Heart right ventricle (tissue), 16 donors: Measurements from ENCODE around the gene ATP2A3. TPM values are rescaled to one million over a fixed set of nuclear protein-coding genes. Genes with fewer than 3 reads are reported as not detected.

ENCODE experiments used
- ATAC-seq, 8 donors: fragments of 200-7000 bp; cut with Tn5 transposase; one replicate each; pipeline ENCODE4 v1.9.1; 2020; ENCODE audit warnings: mild to moderate bottlenecking in 8 of 8, moderate library complexity in 8 of 8, moderate number of reproducible peaks in 1 of 8
- DNase-seq, 2 donors: peaks; one replicate each; pipeline ENCODE4 v3.0.0-alpha.2; 2020
- H3K27ac ChIP-seq, 10 donors: fragments of 200-600 bp; sonication (generic) in 2 of 10; one replicate each; pipeline versions ENCODE4 v1.5.0 to v1.8.0; 2020 to 2022; ENCODE audit warnings: mild to moderate bottlenecking in 3 of 10
- H3K27me3 ChIP-seq, 7 donors: fragments of 200-600 bp; one replicate each; pipeline ENCODE4 v1.8.0; 2021 to 2022; ENCODE audit warnings: mild to moderate bottlenecking in 2 of 7
- H3K36me3 ChIP-seq, 9 donors: fragments of 200-600 bp; sonication (generic) in 1 of 9; one replicate each; pipeline versions ENCODE4 v1.5.0 to v1.8.0; 2020 to 2022; ENCODE audit warnings: mild to moderate bottlenecking in 2 of 9
- H3K4me1 ChIP-seq, 9 donors: fragments of 200-600 bp; sonication (generic) in 1 of 9; one replicate each; pipeline versions ENCODE4 v1.5.0 to v1.8.0; 2020 to 2022; ENCODE audit warnings: mild to moderate bottlenecking in 4 of 9
- H3K4me3 ChIP-seq, 10 donors: fragments of 200-600 bp; sonication (generic) in 2 of 10; one replicate each; pipeline versions ENCODE4 v1.5.0 to v1.8.0; 2020 to 2022; ENCODE audit warnings: mild to moderate bottlenecking in 7 of 10, moderate library complexity in 2 of 10
- H3K9me3 ChIP-seq, 11 donors: fragments of 200-600 bp in 10 of 11; sonication (generic) in 2 of 11; one replicate each; pipeline versions ENCODE4 v1.5.0 to v1.8.0; 2013 to 2022; ENCODE audit warnings: mild to moderate bottlenecking in 2 of 11, control low read depth in 1 of 11, moderate library complexity in 1 of 11
- WGBS, 2 donors: extraction: QIAGEN DNeasy Blood & Tissue Kit; methylation state at CpG; one replicate each; pipeline ENCODE4 v1.1.7; 2013; ENCODE audit warnings: inconsistent platforms in 1 of 2; 5-methylcytosine and 5-hydroxymethylcytosine counted together
- intact Hi-C, 10 donors: fragments of 100-400 bp; cut with DNase I; formaldehyde crosslinking; loops; one replicate each; pipeline versions ENCODE4 v1.11.1 to v1.14.2; 2022
- polyA plus RNA-seq, 2 donors: library from polyadenylated mRNA; stranded (reverse); fragments of 200-250 nt; gene quantifications; one replicate each; pipeline ENCODE4 v1.2.3, GENCODE V29; 2013
- total RNA-seq, 10 donors: library from RNA; stranded (reverse); fragmentation: NEBNext Ultra II Directional in 3 of 10; extraction: Animal tissue kit (Norgen Biotek cat#: 25700) in 3 of 10; gene quantifications; one replicate each; pipeline versions ENCODE4 v1.2.1 to v1.2.4, GENCODE V29; 2021 to 2023
- TF ChIP-seq, protein P1 (sequence below), 9 donors: fragments of 200-600 bp; sonication (generic) in 2 of 9; IDR thresholded peaks; one replicate each; pipeline versions ENCODE4 v1.5.0 to v1.8.0; 2021 to 2022; ENCODE audit warnings: antibody characterized with exemption in 9 of 9, mild to moderate bottlenecking in 5 of 9, moderate library complexity in 1 of 9
- donor health status: Arrhythmogenic right ventricular cardiomyopathy.
- donor health status: ischemic (EF 13 %, LVEDD 7.1; RV severe dilation, severe dysfunction).
- donor health status: healthy with polysubstance abuse.
- donor health status: DM: no; HTN: yes; CAD: no.
- donor health status: DM: no; HTN: no; CAD: no.
- donor health status: ischemic (EF 25% LVEDD 6.9; RV normal size, moderate dysfunction).
- donor health status: ischemic (EF 25% LVEDD 5.7; RV mildly dilated, moderate dysfunction).
- donor health status: healthy.
- donor health status: DM: yes; HTN: yes; CAD: no.
- donor health status: Ischemic cardiomyopathy.
- donor health status: ischemic (EF 35%, LVEDD 5.7; RV mildly dilated, moderate dysfunction).
- donor health status: nonischemic (EF 11% LVEDD 7.7; RV severe dilation, severe dysfunction).
- donor health status: DM: yes; HTN: yes; CAD: no.
- donor health status: PGD.
- donor health status: ischemic (EF 29% LVEDD 5.4; RV normal size, mild dysfunction).
- donor health status: nonischemic (EF 23%, LVEDD 6.1; RV moderate dilation, normal function).

ATP2A3 gene
- total and polyA plus RNA-seq, 12 donors = 4.3 to 11.0 (median 7.3) TPM

DNA sequence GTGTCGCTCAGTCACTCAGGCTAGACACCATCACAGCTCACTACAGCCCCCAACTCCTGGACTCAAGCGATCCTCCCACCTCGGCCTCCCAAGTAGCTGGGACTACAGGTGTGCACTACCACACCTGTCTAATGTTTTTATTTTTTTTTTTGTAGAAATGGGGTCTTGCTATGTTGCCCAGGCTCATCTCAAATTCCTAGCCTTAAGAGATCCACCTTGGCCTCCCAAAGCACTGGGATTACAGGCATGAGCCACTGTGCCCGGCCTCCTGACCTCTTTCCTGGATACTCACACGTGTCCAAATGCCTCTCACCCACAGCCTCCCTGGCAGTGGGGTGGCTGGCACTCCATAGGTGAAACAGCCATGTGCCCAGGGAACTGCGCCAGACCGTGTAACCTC is 88.9 kb downstream of the ATP2A3 start:
- no peaks in the 10 kb centered on the region for H3K27me3 ChIP-seq
- H3K4me1 ChIP-seq = peaks cover 3 to 28% (median 14%) of the 10 kb centered on the region in 9 donors
- H3K9me3 ChIP-seq = no peaks in the 10 kb centered on the region
- peaks cover 0 to 68% (median 0%) of the 10 kb centered on the region in 9 donors for H3K36me3 ChIP-seq
- intact Hi-C loops = no loop called here
- no peak for DNase-seq
- no peak overlapping the region for H3K4me3 ChIP-seq
- TF ChIP-seq, protein P1, sequence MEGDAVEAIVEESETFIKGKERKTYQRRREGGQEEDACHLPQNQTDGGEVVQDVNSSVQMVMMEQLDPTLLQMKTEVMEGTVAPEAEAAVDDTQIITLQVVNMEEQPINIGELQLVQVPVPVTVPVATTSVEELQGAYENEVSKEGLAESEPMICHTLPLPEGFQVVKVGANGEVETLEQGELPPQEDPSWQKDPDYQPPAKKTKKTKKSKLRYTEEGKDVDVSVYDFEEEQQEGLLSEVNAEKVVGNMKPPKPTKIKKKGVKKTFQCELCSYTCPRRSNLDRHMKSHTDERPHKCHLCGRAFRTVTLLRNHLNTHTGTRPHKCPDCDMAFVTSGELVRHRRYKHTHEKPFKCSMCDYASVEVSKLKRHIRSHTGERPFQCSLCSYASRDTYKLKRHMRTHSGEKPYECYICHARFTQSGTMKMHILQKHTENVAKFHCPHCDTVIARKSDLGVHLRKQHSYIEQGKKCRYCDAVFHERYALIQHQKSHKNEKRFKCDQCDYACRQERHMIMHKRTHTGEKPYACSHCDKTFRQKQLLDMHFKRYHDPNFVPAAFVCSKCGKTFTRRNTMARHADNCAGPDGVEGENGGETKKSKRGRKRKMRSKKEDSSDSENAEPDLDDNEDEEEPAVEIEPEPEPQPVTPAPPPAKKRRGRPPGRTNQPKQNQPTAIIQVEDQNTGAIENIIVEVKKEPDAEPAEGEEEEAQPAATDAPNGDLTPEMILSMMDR (IDR thresholded peaks at IDR 0.05) = no peak
- ATAC-seq = no peak
- WGBS, 2 donors = 96% methylated on average over 7 of the region's 7 CpGs
- H3K27ac ChIP-seq = no peak overlapping the region

Other genes starting within 250 kb of the ATP2A3 start
- gene HASPIN, start 240.5 kb downstream of the ATP2A3 start, total RNA-seq = 1 to 10 TPM in 1 of 10 donors, under 1 TPM in 9; 0.12 to 1.5 (median 0.23) TPM
- under 1 TPM in 1 of 2 donors, not detected in 1; 0.29 TPM for gene HASPIN, start 240.5 kb downstream of the ATP2A3 start, polyA plus RNA-seq
- 10 to 100 TPM; 14.0 to 20.0 (median 15.6) TPM for gene ITGAE, start 163.2 kb downstream of the ATP2A3 start, total RNA-seq
- 10 to 100 TPM; 24.3 to 35.4 TPM for gene ITGAE, start 163.2 kb downstream of the ATP2A3 start, polyA plus RNA-seq
- gene NCBP3, start 118.2 kb downstream of the ATP2A3 start, total RNA-seq = 10 to 100 TPM; 14.6 to 30.9 (median 23.1) TPM
- gene NCBP3, start 118.2 kb downstream of the ATP2A3 start, polyA plus RNA-seq = 10 to 100 TPM in 1 of 2 donors, 1 to 10 TPM in 1; 7.3 to 20.0 TPM
- gene CAMKK1, start 71.4 kb downstream of the ATP2A3 start, total RNA-seq = 1 to 10 TPM; 1.8 to 5.7 (median 3.7) TPM
- 1 to 10 TPM; 2.6 to 2.8 TPM for gene CAMKK1, start 71.4 kb downstream of the ATP2A3 start, polyA plus RNA-seq
- gene P2RX1, start 48.0 kb downstream of the ATP2A3 start, total RNA-seq = 1 to 10 TPM in 4 of 10 donors, under 1 TPM in 6; 0.27 to 2.6 (median 0.49) TPM
- under 1 TPM; 0.37 to 0.99 TPM for gene P2RX1, start 48.0 kb downstream of the ATP2A3 start, polyA plus RNA-seq
- 10 to 100 TPM; 29.6 to 39.3 (median 34.3) TPM for gene ZZEF1, start 178.6 kb upstream of the ATP2A3 start, total RNA-seq
- gene ZZEF1, start 178.6 kb upstream of the ATP2A3 start, polyA plus RNA-seq = 10 to 100 TPM in 1 of 2 donors, 1 to 10 TPM in 1; 7.1 to 16.8 TPM
- 10 to 100 TPM in 5 of 10 donors, 1 to 10 TPM in 5; 7.2 to 13.4 (median 9.8) TPM for gene CYB5D2, start 178.8 kb upstream of the ATP2A3 start, total RNA-seq
- 10 to 100 TPM in 1 of 2 donors, 1 to 10 TPM in 1; 6.9 to 11.6 TPM for gene CYB5D2, start 178.8 kb upstream of the ATP2A3 start, polyA plus RNA-seq